Immature natural killer cell (primary cell): Measurements from ENCODE around the gene MCF2L. TPM values are rescaled to one million over a fixed set of nuclear protein-coding genes. Genes with fewer than 3 reads are reported as not detected.

Source experiments
- DNase-seq, 3 donors: peaks; one replicate each; pipeline ENCODE4 v3.0.0; 2022; ENCODE audit warnings: mixed read lengths in 1 of 3
- H3K27ac Mint-ChIP-seq, 6 donors: one replicate each; pipeline ENCODE4 v1.8.0; 2020; ENCODE audit warnings: mixed read lengths in 6 of 6, mild to moderate bottlenecking in 5 of 6, inconsistent platforms in 4 of 6, moderate library complexity in 3 of 6
- H3K27me3 Mint-ChIP-seq, 3 donors: one replicate each; pipeline ENCODE4 v1.8.0; 2020 to 2021; ENCODE audit warnings: low read depth in 3 of 3, mild to moderate bottlenecking in 3 of 3, mixed read lengths in 3 of 3, moderate library complexity in 3 of 3, inconsistent platforms in 1 of 3
- H3K36me3 Mint-ChIP-seq, 3 donors: one replicate each; pipeline ENCODE4 v1.8.0; 2020; ENCODE audit warnings: mixed read lengths in 3 of 3, inconsistent platforms in 2 of 3, mild to moderate bottlenecking in 2 of 3
- H3K4me1 Mint-ChIP-seq, 2 donors: one replicate each; pipeline ENCODE4 v1.8.0; 2020; ENCODE audit warnings: inconsistent platforms in 2 of 2, mild to moderate bottlenecking in 2 of 2, mixed read lengths in 2 of 2, moderate library complexity in 1 of 2
- H3K4me3 Mint-ChIP-seq, 5 donors: one replicate each; pipeline ENCODE4 v1.8.0; 2020; ENCODE audit warnings: mild to moderate bottlenecking in 5 of 5, mixed read lengths in 5 of 5, inconsistent platforms in 3 of 5, moderate library complexity in 3 of 5
- H3K9me3 Mint-ChIP-seq, 6 donors: one replicate each; pipeline ENCODE4 v1.8.0; 2020; ENCODE audit warnings: mild to moderate bottlenecking in 6 of 6, mixed read lengths in 6 of 6, inconsistent platforms in 4 of 6, moderate library complexity in 3 of 6
- polyA plus RNA-seq, 3 donors: library from polyadenylated mRNA; unstranded; fragments of 300-500 nt; fragmentation: Illumina TruSeq; gene quantifications; one replicate each; pipeline ENCODE4 v1.2.3, GENCODE V29; 2021

MCF2L gene
- polyA plus RNA-seq, 3 donors from 2014 or later = 0.82 TPM; not detected in 2

GRCh38 chr13:113043001-113043630, 74.1 kb downstream of the MCF2L start:
- H3K27ac Mint-ChIP-seq = no peak overlapping the region
- H3K4me1 Mint-ChIP-seq = peaks cover 0 to 2% of the 10 kb centered on the region in 2 donors

GRCh38 chr13:113043931-113044330, 74.9 kb downstream of the MCF2L start:
- DNase-seq = no peak
- H3K4me3 Mint-ChIP-seq = no peak overlapping the region
- H3K9me3 Mint-ChIP-seq = no peaks in the 10 kb centered on the region
- H3K27ac Mint-ChIP-seq = no peak overlapping the region
- peaks cover 0 to 2% of the 10 kb centered on the region in 2 donors for H3K4me1 Mint-ChIP-seq
- no peaks in the 10 kb centered on the region for H3K36me3 Mint-ChIP-seq
- peaks cover 2 to 4% (median 3%) of the 10 kb centered on the region in 3 donors for H3K27me3 Mint-ChIP-seq

More at GRCh38 chr13:113043001-113043630, 74.1 kb downstream of the MCF2L start:
- Mint-ChIP-seq H3K36me3 (no peaks in the 10 kb centered on the region), H3K27me3 (peaks cover 2 to 4% (median 3%) of the 10 kb centered on the region in 3 donors), H3K4me3 (no peak overlapping the region), H3K9me3 (no peaks in the 10 kb centered on the region)
- DNase-seq = no peak

- no peaks in the 10 kb centered on the region for H3K36me3 Mint-ChIP-seq
- H3K4me1 Mint-ChIP-seq = peaks cover 0 to 2% of the 10 kb centered on the region in 2 donors
- DNase-seq = no peak
These were observed 75.5 kb downstream of the MCF2L start for GRCh38 chr13:113044391-113045114.

GRCh38 chr13:113045251-113046127, 76.5 kb downstream of the MCF2L start:
- Mint-ChIP-seq H3K27ac (no peak overlapping the region), H3K27me3 (peaks cover 2 to 4% (median 3%) of the 10 kb centered on the region in 3 donors), H3K4me3 (no peak overlapping the region), H3K4me1 (peaks cover 0 to 2% of the 10 kb centered on the region in 2 donors), H3K9me3 (no peaks in the 10 kb centered on the region), H3K36me3 (no peaks in the 10 kb centered on the region)
- DNase-seq = no peak

More at GRCh38 chr13:113044391-113045114, 75.5 kb downstream of the MCF2L start:
- peaks cover 2 to 4% (median 3%) of the 10 kb centered on the region in 3 donors for H3K27me3 Mint-ChIP-seq
- H3K27ac Mint-ChIP-seq = no peak overlapping the region
- no peaks in the 10 kb centered on the region for H3K9me3 Mint-ChIP-seq
- no peak overlapping the region for H3K4me3 Mint-ChIP-seq

- no peak overlapping the region for H3K27ac Mint-ChIP-seq
- peaks cover 0 to 2% of the 10 kb centered on the region in 2 donors for H3K4me1 Mint-ChIP-seq
These were observed 77.3 kb downstream of the MCF2L start for GRCh38 chr13:113046128-113046882.

GRCh38 chr13:113046883-113047244, 77.8 kb downstream of the MCF2L start:
- Mint-ChIP-seq H3K9me3 (no peaks in the 10 kb centered on the region), H3K36me3 (no peaks in the 10 kb centered on the region), H3K4me3 (no peak overlapping the region), H3K4me1 (no peaks in the 10 kb centered on the region), H3K27ac (no peak overlapping the region), H3K27me3 (peaks cover 1 to 6% (median 4%) of the 10 kb centered on the region in 3 donors)
- DNase-seq = no peak

More at GRCh38 chr13:113046128-113046882, 77.3 kb downstream of the MCF2L start:
- H3K4me3 Mint-ChIP-seq = no peak overlapping the region
- H3K27me3 Mint-ChIP-seq = peaks cover 2 to 4% (median 3%) of the 10 kb centered on the region in 3 donors
- H3K36me3 Mint-ChIP-seq = no peaks in the 10 kb centered on the region
- no peak for DNase-seq
- H3K9me3 Mint-ChIP-seq = no peaks in the 10 kb centered on the region

GRCh38 chr13:113047587-113047986, 78.6 kb downstream of the MCF2L start:
- Mint-ChIP-seq H3K27me3 (peaks cover 1 to 6% (median 4%) of the 10 kb centered on the region in 3 donors), H3K4me1 (no peaks in the 10 kb centered on the region), H3K36me3 (no peaks in the 10 kb centered on the region), H3K27ac (no peak overlapping the region), H3K9me3 (no peaks in the 10 kb centered on the region), H3K4me3 (no peak overlapping the region)
- no peak for DNase-seq

GRCh38 chr13:113048766-113049165, 79.8 kb downstream of the MCF2L start:
- no peaks in the 10 kb centered on the region for H3K36me3 Mint-ChIP-seq
- DNase-seq = no peak
- H3K27ac Mint-ChIP-seq = peak overlapping the region in 1 of 6 donors; percentile 41
- peaks cover 1 to 6% (median 3%) of the 10 kb centered on the region in 3 donors for H3K27me3 Mint-ChIP-seq
- H3K4me3 Mint-ChIP-seq = no peak overlapping the region
- no peaks in the 10 kb centered on the region for H3K4me1 Mint-ChIP-seq
- H3K9me3 Mint-ChIP-seq = no peaks in the 10 kb centered on the region

GRCh38 chr13:113049521-113049941, 80.5 kb downstream of the MCF2L start:
- H3K27me3 Mint-ChIP-seq = peaks cover 1 to 4% (median 2%) of the 10 kb centered on the region in 3 donors
- no peaks in the 10 kb centered on the region for H3K9me3 Mint-ChIP-seq
- no peak overlapping the region for H3K4me3 Mint-ChIP-seq
- no peaks in the 10 kb centered on the region for H3K36me3 Mint-ChIP-seq
- DNase-seq = no peak
- no peaks in the 10 kb centered on the region for H3K4me1 Mint-ChIP-seq
- no peak overlapping the region for H3K27ac Mint-ChIP-seq

- Mint-ChIP-seq H3K4me1 (no peaks in the 10 kb centered on the region), H3K4me3 (no peak overlapping the region), H3K9me3 (no peaks in the 10 kb centered on the region), H3K27ac (no peak overlapping the region), H3K27me3 (peaks cover 1 to 4% (median 2%) of the 10 kb centered on the region in 3 donors), H3K36me3 (no peaks in the 10 kb centered on the region)
- no peak for DNase-seq
These were observed 81.0 kb downstream of the MCF2L start for GRCh38 chr13:113049981-113050380.

GRCh38 chr13:113050734-113051431, 81.9 kb downstream of the MCF2L start:
- H3K27me3 Mint-ChIP-seq = peaks cover 1 to 4% (median 2%) of the 10 kb centered on the region in 3 donors
- no peak overlapping the region for H3K4me3 Mint-ChIP-seq
- no peak for DNase-seq
- no peaks in the 10 kb centered on the region for H3K36me3 Mint-ChIP-seq
- H3K9me3 Mint-ChIP-seq = no peaks in the 10 kb centered on the region
- no peak overlapping the region for H3K27ac Mint-ChIP-seq
- no peaks in the 10 kb centered on the region for H3K4me1 Mint-ChIP-seq

- DNase-seq = no peak
- Mint-ChIP-seq H3K27me3 (peaks cover 1 to 4% (median 2%) of the 10 kb centered on the region in 3 donors), H3K27ac (no peak overlapping the region), H3K9me3 (no peaks in the 10 kb centered on the region), H3K4me3 (no peak overlapping the region), H3K36me3 (no peaks in the 10 kb centered on the region), H3K4me1 (no peaks in the 10 kb centered on the region)
These were observed 82.6 kb downstream of the MCF2L start for GRCh38 chr13:113051641-113052040.

- no peaks in the 10 kb centered on the region for H3K4me1 Mint-ChIP-seq
- no peak overlapping the region for H3K27ac Mint-ChIP-seq
- H3K9me3 Mint-ChIP-seq = no peaks in the 10 kb centered on the region
- no peak overlapping the region for H3K4me3 Mint-ChIP-seq
- peaks cover 1 to 4% (median 1%) of the 10 kb centered on the region in 3 donors for H3K27me3 Mint-ChIP-seq
- no peak for DNase-seq
- no peaks in the 10 kb centered on the region for H3K36me3 Mint-ChIP-seq
These were observed 83.2 kb downstream of the MCF2L start for GRCh38 chr13:113052206-113052605.
